Ramos (cell line): ENCODE data around the gene KLF3.

Experiments used
- in situ Hi-C: fragments of 300-500 bp; cut with MboI; formaldehyde crosslinking; loops from one replicate; pipeline ENCODE4 v1.14.3; 2022; ENCODE audit warnings: low sequenced_read_pairs; ENCODE audit not compliant: unreplicated experiment

The KLF3 gene

GRCh38 chr4:38730830-38731646, 67.0 kb downstream of the KLF3 start:
- in situ Hi-C loops, result no loop called here

DNA sequence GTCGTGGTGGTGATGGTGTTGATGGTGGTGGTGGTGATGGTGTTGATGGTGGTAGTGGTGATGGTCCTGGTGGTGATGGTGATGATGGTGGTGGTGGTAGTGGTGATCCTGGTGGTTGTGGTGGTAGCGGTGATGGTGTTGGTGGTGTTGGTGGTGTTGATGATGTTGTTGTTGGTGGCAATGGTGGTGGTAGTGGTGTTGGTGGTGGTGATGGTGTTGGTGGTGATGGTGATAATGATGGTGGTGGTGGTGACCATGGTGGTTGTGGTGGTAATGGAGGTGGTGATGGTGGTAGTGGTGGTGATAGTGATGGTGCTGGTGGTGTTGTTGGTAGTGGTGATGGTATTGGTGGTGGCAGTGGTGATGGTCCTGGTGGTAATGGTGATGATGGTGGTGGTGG, 69.7 kb downstream of the KLF3 start:
- in situ Hi-C loops, result no loop called here

- in situ Hi-C loops, result no loop called here
These were observed 70.4 kb downstream of the KLF3 start for GRCh38 chr4:38734446-38734845.

DNA sequence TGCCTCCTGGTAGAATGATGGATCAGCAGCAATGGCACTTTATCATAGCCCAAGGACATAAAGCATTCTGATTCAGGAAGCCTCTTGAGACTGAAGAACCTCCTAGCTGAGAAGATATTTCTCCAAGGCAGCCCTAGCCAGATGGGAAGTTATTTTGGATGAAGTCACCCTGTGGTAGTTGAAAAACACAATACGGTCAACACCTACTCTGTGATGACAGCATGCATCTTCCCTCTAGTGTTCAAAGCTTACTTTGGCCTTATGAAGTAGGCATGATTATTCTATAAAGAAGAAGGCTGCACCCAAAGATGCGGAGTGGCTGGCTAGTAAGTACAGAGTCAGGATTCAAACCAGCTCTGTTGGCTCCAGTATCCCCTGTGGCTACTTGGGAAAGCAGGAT, 70.9 kb downstream of the KLF3 start:
- in situ Hi-C loops, result no loop called here

- in situ Hi-C loops, result no loop called here
These were observed 71.9 kb downstream of the KLF3 start for GRCh38 chr4:38735870-38736269.

- in situ Hi-C loops, result no loop called here
These were observed 75.2 kb downstream of the KLF3 start for GRCh38 chr4:38738940-38739803.

- in situ Hi-C loops, result no loop called here
These were observed 76.3 kb downstream of the KLF3 start for GRCh38 chr4:38740303-38740702.

DNA sequence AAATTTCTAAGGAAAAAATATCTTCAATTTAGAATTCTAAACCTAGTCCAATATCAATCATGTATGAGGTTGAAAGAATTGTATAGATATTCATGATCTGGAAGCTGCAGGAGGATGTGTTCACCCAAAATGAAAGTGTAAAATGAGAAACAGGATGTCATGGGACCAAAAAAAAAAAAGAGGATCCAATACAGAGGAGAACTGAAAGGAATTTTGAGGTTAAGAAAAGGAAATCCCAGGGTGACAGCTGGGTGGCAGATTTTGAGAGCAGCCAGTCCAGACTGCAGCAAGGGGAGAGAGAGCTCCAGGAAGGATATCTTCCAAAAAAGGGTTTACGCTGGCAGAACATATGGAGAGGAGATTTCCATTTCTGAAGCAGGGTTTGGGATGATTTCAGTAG, 79.9 kb downstream of the KLF3 start:
- in situ Hi-C loops, result no loop called here

DNA sequence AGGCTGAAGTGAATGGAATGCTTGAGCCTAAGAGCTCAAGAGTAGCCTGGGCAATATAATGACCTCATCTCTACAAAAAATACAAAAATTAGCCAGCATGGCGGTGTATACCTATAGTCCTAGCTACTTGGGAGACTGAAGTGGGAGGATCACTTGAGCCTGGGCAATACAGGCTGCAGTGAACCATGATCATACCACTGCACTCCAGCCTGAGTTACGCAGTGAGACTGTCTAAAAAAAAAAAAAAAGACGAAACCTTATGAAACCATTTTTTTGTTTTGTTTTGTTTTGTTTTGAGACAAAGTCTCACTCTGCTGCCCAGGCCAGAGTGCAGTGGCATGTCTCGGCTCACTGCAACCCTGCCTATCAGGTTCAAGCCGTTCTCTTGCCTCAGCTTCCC, 81.9 kb downstream of the KLF3 start:
- in situ Hi-C loops, result no loop called here

- in situ Hi-C loops, result no loop called here
These were observed 83.6 kb downstream of the KLF3 start for GRCh38 chr4:38747629-38748028.

- in situ Hi-C loops, result no loop called here
These were observed 85.3 kb downstream of the KLF3 start for GRCh38 chr4:38749336-38749735.
